A673 (cell line): Measurements from ENCODE around the gene SMIM28.

Experiments
- EZH2 ChIP-seq: fragments of 200-600 bp; sonication (generic); IDR thresholded peaks from 2 replicates; pipeline ENCODE4 v1.6.1; 2017; ENCODE audit warnings: borderline replicate concordance, low read depth, mild to moderate bottlenecking, mixed read lengths, antibody characterized with exemption, low read length; ENCODE audit not compliant: poor library complexity, severe bottlenecking
- TF ChIP-seq, protein P1 (sequence below): fragments of 300-800, 200-600 bp; sonication (generic); conservative IDR thresholded peaks from 2 replicates; pipeline ENCODE4 v1.5.1; 2017; ENCODE audit warnings: low read depth, mild to moderate bottlenecking, antibody characterized with exemption, low read length, moderate library complexity, mixed read lengths

DNA sequence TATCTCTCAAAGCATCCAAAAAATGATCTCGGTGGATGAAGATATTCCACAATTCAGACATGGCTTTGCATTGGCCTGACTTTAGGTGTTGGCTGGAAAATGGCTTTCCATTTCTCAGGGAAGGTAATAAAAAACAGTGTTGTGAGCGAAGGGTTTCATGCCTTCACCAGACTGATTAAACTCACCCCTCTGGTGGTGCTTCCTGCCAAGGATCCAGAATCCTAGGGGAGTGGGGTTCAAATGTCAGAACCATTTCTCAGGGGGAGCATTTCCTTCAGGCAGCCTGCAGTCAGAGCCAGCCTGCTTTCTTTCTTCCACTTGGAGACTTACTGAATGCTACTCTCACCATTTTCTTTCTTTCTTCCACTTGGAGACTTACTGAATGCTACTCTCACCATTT lies 45.7 kb upstream of the SMIM28 start:
- TF ChIP-seq, protein P1, sequence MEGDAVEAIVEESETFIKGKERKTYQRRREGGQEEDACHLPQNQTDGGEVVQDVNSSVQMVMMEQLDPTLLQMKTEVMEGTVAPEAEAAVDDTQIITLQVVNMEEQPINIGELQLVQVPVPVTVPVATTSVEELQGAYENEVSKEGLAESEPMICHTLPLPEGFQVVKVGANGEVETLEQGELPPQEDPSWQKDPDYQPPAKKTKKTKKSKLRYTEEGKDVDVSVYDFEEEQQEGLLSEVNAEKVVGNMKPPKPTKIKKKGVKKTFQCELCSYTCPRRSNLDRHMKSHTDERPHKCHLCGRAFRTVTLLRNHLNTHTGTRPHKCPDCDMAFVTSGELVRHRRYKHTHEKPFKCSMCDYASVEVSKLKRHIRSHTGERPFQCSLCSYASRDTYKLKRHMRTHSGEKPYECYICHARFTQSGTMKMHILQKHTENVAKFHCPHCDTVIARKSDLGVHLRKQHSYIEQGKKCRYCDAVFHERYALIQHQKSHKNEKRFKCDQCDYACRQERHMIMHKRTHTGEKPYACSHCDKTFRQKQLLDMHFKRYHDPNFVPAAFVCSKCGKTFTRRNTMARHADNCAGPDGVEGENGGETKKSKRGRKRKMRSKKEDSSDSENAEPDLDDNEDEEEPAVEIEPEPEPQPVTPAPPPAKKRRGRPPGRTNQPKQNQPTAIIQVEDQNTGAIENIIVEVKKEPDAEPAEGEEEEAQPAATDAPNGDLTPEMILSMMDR, result no peak
- no peak for TF ChIP-seq EZH2
